Measurements from ENCODE around the gene GUCA1A. TPM values are rescaled to one million over a fixed set of nuclear protein-coding genes. Genes with fewer than 3 reads are reported as not detected.

GUCA1A gene
- 0.19 TPM for total RNA-seq
- 0.52 TPM for polyA plus RNA-seq
- long read RNA-seq, donor 1: 0 reads
- long read RNA-seq, donor 2: 0 reads
- long read RNA-seq, donor 3: 0 reads
- long read RNA-seq, donor 4: 0 reads
- long read RNA-seq, donor 5: 0 reads
- long read RNA-seq, donor 6: 0 reads
- long read RNA-seq, donor 7: 0 reads
- long read RNA-seq, donor 8: 0 reads
- long read RNA-seq, donor 9: 0 reads
- long read RNA-seq, donor 10: 0 reads

DNA sequence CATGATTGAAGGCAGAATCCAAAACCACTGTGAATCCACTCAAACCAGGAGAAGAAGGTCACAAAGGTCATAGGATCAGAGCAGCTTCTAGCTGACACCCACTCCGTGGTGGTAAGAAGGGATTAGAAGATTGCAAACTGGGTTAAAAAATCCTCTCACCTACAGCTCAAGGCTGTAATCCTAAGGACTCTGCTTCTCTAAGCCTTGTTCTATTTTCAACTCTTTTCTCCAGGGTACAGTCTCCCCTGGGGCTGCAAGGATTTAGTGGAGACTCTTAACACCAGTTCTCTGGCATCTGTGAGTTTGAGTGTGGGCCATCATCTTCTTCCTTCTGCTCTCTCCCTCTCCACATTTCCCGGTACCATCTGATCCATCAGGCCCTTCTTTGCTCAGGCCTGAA is at the start of gene GUCA1A:
GUCA1A (plus strand) TSS at position 264 of the 400 bp plus-strand sequence. CDS start 250 bp downstream, outside the sequence.
- Histone ChIP-seq H3K9me3 (ENCODE audit: control insufficient read depth in 2 of 2, insufficient read depth in 1 of 2, low read length in 1 of 2) (peaks cover 0 to 5% of the 10 kb centered on the region in 2 donors), H3K4me3 (ENCODE audit: low read length in 2 of 2) (no peak within 1 kb of the TSS), H3K27ac (ENCODE audit: low read depth in 1 of 2, low read length in 1 of 2) (no peak within 1 kb of the TSS), H3K36me3 (ENCODE audit: control insufficient read depth in 2 of 2, insufficient read depth in 2 of 2, low read length in 1 of 2) (no peaks in the 10 kb centered on the region), H3K27me3 (ENCODE audit: control insufficient read depth in 2 of 2, insufficient read depth in 1 of 2, low read length in 1 of 2) (peaks cover 0 to 12% of the 10 kb centered on the region in 2 donors), H3K4me1 (ENCODE audit: control insufficient read depth in 2 of 2, insufficient read depth in 2 of 2, low read length in 2 of 2) (peaks cover 0 to 7% of the 10 kb centered on the region in 2 donors)
- no peak for DNase-seq (ENCODE audit: low read depth in 6 of 9, low spot score in 9 of 9)
- 92% methylated on average over 2 of the region's 2 CpGs for WGBS

GRCh38 chr6:42123379-42124103 is 49.6 kb upstream of the GUCA1A start:
- WGBS: 85% methylated on average over 11 of the region's 11 CpGs
- Histone ChIP-seq H3K27me3 (ENCODE audit: control insufficient read depth in 2 of 2, insufficient read depth in 1 of 2, low read length in 1 of 2) (no peaks in the 10 kb centered on the region), H3K27ac (ENCODE audit: low read depth in 1 of 2, low read length in 1 of 2) (no peak overlapping the region), H3K9me3 (ENCODE audit: control insufficient read depth in 2 of 2, insufficient read depth in 1 of 2, low read length in 1 of 2) (peaks cover 0 to 8% of the 10 kb centered on the region in 2 donors), H3K36me3 (ENCODE audit: control insufficient read depth in 2 of 2, insufficient read depth in 2 of 2, low read length in 1 of 2) (no peaks in the 10 kb centered on the region), H3K4me3 (ENCODE audit: low read length in 2 of 2) (no peak overlapping the region), H3K4me1 (ENCODE audit: control insufficient read depth in 2 of 2, insufficient read depth in 2 of 2, low read length in 2 of 2) (no peaks in the 10 kb centered on the region)
- no peak for DNase-seq (ENCODE audit: low read depth in 6 of 9, low spot score in 9 of 9)

DNA sequence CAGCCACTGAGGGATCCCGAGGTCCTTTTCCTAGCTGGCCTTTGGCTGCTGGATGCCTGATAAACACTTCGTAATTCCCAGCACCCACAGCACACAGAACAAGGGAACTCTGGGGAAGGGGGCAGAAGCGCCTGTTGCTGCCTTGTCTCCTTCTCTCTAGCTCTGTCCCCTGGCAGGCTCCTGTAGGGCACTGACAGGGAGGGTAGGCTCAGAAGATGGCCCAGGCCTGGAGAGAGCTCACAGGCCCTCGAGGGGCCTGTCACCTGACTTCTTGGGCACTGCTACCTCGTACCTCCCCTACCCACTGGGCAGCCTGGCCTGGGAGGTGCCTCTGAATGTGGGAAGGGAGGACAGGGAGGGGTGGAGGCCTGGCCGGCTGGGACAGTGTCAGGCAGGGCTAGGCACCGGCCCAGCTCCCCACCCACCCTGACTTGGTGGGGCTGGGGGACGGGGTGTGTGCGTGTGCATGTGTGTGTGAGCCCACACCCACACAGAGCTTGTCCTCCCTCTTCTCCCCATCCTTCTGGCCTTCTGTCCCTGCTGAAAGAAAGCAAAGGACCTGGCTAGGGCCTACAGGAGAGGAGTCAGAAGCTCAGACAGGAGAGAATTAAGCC is 48.8 kb upstream of the GUCA1A start:
- H3K27me3 ChIP-seq (ENCODE audit: control insufficient read depth in 2 of 2, insufficient read depth in 1 of 2, low read length in 1 of 2): peaks cover 0 to 2% of the 10 kb centered on the region in 2 donors
- H3K4me1 ChIP-seq (ENCODE audit: control insufficient read depth in 2 of 2, insufficient read depth in 2 of 2, low read length in 2 of 2): no peaks in the 10 kb centered on the region
- DNase-seq (ENCODE audit: low read depth in 6 of 9, low spot score in 9 of 9): no peak
- peaks cover 0 to 8% of the 10 kb centered on the region in 2 donors for H3K9me3 ChIP-seq (ENCODE audit: control insufficient read depth in 2 of 2, insufficient read depth in 1 of 2, low read length in 1 of 2)
- no peak overlapping the region for H3K4me3 ChIP-seq (ENCODE audit: low read length in 2 of 2)
- H3K27ac ChIP-seq (ENCODE audit: low read depth in 1 of 2, low read length in 1 of 2): no peak overlapping the region
- no peaks in the 10 kb centered on the region for H3K36me3 ChIP-seq (ENCODE audit: control insufficient read depth in 2 of 2, insufficient read depth in 2 of 2, low read length in 1 of 2)
- 95% methylated on average over 9 of the region's 9 CpGs for WGBS

DNA sequence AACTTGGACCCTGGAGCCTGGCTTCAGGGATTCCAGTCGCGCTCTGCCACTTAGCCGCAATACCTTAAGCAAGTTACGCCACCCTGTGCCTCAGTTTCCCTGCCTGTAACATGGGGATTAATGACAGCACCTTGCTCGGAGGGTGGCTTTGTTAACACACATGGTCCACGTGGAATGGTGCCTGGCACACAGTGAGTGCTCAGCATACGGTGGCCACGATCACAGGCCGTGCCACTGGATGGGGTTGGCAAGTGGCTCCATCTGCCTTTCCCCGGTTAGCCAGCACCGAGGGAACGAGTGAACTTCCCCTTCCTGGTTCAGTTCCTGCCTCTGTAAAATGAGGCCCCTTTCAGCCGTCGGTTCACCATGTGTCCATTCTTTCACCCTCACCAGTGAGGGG is 47.9 kb upstream of the GUCA1A start:
- Histone ChIP-seq H3K27ac (ENCODE audit: low read depth in 1 of 2, low read length in 1 of 2) (no peak overlapping the region), H3K36me3 (ENCODE audit: control insufficient read depth in 2 of 2, insufficient read depth in 2 of 2, low read length in 1 of 2) (no peaks in the 10 kb centered on the region), H3K4me3 (ENCODE audit: low read length in 2 of 2) (no peak overlapping the region), H3K9me3 (ENCODE audit: control insufficient read depth in 2 of 2, insufficient read depth in 1 of 2, low read length in 1 of 2) (peaks cover 0 to 8% of the 10 kb centered on the region in 2 donors), H3K4me1 (ENCODE audit: control insufficient read depth in 2 of 2, insufficient read depth in 2 of 2, low read length in 2 of 2) (no peaks in the 10 kb centered on the region), H3K27me3 (ENCODE audit: control insufficient read depth in 2 of 2, insufficient read depth in 1 of 2, low read length in 1 of 2) (peaks cover 0 to 4% of the 10 kb centered on the region in 2 donors)
- WGBS: 79% methylated on average over 14 of the region's 14 CpGs
- DNase-seq (ENCODE audit: low read depth in 6 of 9, low spot score in 9 of 9): no peak

DNA sequence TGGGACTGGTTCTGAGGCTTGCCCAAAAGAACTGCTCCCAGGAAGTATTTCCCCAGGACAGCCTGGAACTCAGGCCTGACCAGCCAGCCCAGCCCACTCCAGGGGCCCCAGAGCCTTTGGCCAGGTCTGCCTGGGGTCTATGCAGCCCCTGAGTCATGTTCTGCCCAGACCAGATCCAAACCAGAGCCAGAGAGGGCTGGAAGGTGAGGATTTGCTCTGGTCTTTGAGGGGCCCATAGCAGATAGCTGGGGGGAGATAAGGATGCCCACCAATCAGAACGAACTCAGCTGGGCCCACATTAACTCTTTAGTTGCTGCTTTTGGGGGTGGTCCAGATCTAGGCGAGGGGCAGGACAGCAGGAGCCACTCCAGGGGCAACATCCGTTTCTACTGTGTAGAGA is 47.5 kb upstream of the GUCA1A start:
- DNase-seq (ENCODE audit: low read depth in 6 of 9, low spot score in 9 of 9): no peak
- Histone ChIP-seq H3K36me3 (ENCODE audit: control insufficient read depth in 2 of 2, insufficient read depth in 2 of 2, low read length in 1 of 2) (no peaks in the 10 kb centered on the region), H3K27me3 (ENCODE audit: control insufficient read depth in 2 of 2, insufficient read depth in 1 of 2, low read length in 1 of 2) (peaks cover 0 to 4% of the 10 kb centered on the region in 2 donors), H3K27ac (ENCODE audit: low read depth in 1 of 2, low read length in 1 of 2) (no peak overlapping the region), H3K4me3 (ENCODE audit: low read length in 2 of 2) (no peak overlapping the region), H3K4me1 (ENCODE audit: control insufficient read depth in 2 of 2, insufficient read depth in 2 of 2, low read length in 2 of 2) (no peaks in the 10 kb centered on the region), H3K9me3 (ENCODE audit: control insufficient read depth in 2 of 2, insufficient read depth in 1 of 2, low read length in 1 of 2) (peaks cover 0 to 8% of the 10 kb centered on the region in 2 donors)
- WGBS: 90% methylated on average over 3 of the region's 3 CpGs

- WGBS: 93% methylated on average over 25 of the region's 25 CpGs
- Histone ChIP-seq H3K4me3 (ENCODE audit: low read length in 2 of 2) (no peak overlapping the region), H3K9me3 (ENCODE audit: control insufficient read depth in 2 of 2, insufficient read depth in 1 of 2, low read length in 1 of 2) (peaks cover 0 to 5% of the 10 kb centered on the region in 2 donors), H3K27me3 (ENCODE audit: control insufficient read depth in 2 of 2, insufficient read depth in 1 of 2, low read length in 1 of 2) (peaks cover 0 to 6% of the 10 kb centered on the region in 2 donors), H3K27ac (ENCODE audit: low read depth in 1 of 2, low read length in 1 of 2) (no peak overlapping the region), H3K4me1 (ENCODE audit: control insufficient read depth in 2 of 2, insufficient read depth in 2 of 2, low read length in 2 of 2) (no peaks in the 10 kb centered on the region), H3K36me3 (ENCODE audit: control insufficient read depth in 2 of 2, insufficient read depth in 2 of 2, low read length in 1 of 2) (no peaks in the 10 kb centered on the region)
- DNase-seq (ENCODE audit: low read depth in 6 of 9, low spot score in 9 of 9): no peak
These were observed 44.5 kb upstream of the GUCA1A start for GRCh38 chr6:42128460-42129359.

DNA sequence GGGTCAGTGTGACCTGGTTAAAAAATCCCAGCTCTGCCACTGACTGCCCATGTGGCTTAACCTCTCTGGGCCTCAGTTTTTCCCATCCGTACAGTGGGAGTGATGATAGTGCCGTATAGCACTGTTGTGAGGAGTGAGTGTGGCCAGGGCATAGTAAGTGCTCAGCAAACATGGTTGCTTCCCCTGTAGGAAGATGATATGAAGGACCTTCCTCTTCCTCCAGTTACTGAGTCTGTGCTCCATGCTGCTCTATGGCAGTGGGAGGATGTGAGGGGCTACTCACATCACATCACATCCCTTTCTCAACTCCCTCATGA is 43.8 kb upstream of the GUCA1A start:
- WGBS: 69% methylated on average over 2 of the region's 2 CpGs
- Histone ChIP-seq H3K4me1 (ENCODE audit: control insufficient read depth in 2 of 2, insufficient read depth in 2 of 2, low read length in 2 of 2) (no peaks in the 10 kb centered on the region), H3K27ac (ENCODE audit: low read depth in 1 of 2, low read length in 1 of 2) (no peak overlapping the region), H3K36me3 (ENCODE audit: control insufficient read depth in 2 of 2, insufficient read depth in 2 of 2, low read length in 1 of 2) (no peaks in the 10 kb centered on the region), H3K27me3 (ENCODE audit: control insufficient read depth in 2 of 2, insufficient read depth in 1 of 2, low read length in 1 of 2) (peaks cover 0 to 6% of the 10 kb centered on the region in 2 donors), H3K4me3 (ENCODE audit: low read length in 2 of 2) (no peak overlapping the region), H3K9me3 (ENCODE audit: control insufficient read depth in 2 of 2, insufficient read depth in 1 of 2, low read length in 1 of 2) (no peaks in the 10 kb centered on the region)
- no peak for DNase-seq (ENCODE audit: low read depth in 6 of 9, low spot score in 9 of 9)

DNA sequence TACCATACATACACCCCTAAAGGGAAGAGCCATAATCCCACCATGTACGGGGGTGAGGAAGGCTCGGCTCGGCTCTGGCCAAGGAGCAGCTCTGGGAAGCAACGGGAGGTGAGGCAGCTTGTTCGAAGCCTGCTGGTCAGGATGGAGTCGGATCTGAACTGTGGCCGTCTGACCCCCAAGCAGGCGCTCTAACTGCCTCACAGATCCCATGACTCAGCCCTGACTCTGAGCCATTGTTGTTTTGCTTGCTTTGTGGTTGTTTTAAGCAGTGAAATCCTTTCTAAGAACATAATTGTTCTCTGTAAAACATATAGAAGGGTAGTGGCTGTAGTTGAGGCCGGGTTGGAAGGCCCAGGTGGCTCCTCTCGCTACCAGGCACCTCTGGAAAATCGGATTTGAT is 41.6 kb upstream of the GUCA1A start:
- no peak overlapping the region for H3K4me3 ChIP-seq (ENCODE audit: low read length in 2 of 2)
- H3K27ac ChIP-seq (ENCODE audit: low read depth in 1 of 2, low read length in 1 of 2): no peak overlapping the region
- H3K36me3 ChIP-seq (ENCODE audit: control insufficient read depth in 2 of 2, insufficient read depth in 2 of 2, low read length in 1 of 2): no peaks in the 10 kb centered on the region
- DNase-seq (ENCODE audit: low read depth in 6 of 9, low spot score in 9 of 9): no peak
- WGBS: 93% methylated on average over 11 of the region's 11 CpGs
- H3K4me1 ChIP-seq (ENCODE audit: control insufficient read depth in 2 of 2, insufficient read depth in 2 of 2, low read length in 2 of 2): peaks cover under 1 to 4% of the 10 kb centered on the region in 2 donors
- peaks cover 0 to 4% of the 10 kb centered on the region in 2 donors for H3K9me3 ChIP-seq (ENCODE audit: control insufficient read depth in 2 of 2, insufficient read depth in 1 of 2, low read length in 1 of 2)
- H3K27me3 ChIP-seq (ENCODE audit: control insufficient read depth in 2 of 2, insufficient read depth in 1 of 2, low read length in 1 of 2): peaks cover 0 to 6% of the 10 kb centered on the region in 2 donors
